OCI-LY3 (cell line): ENCODE measurements around the gene BOLL.

Experiments
- H2AFZ ChIP-seq: fragments of 200-600, 300-600 bp; shearing (Covaris generic); 2 replicates; pipeline ENCODE4 v1.6.0; 2014; ENCODE audit warnings: antibody characterized with exemption, low read depth, low read length
- H3K27ac ChIP-seq: fragments of 200-600, 300-600 bp; sonication (generic); 2 replicates; pipeline ENCODE4 v1.5.1; 2014; ENCODE audit warnings: mild to moderate bottlenecking, low read length, moderate library complexity, mixed read lengths
- H3K27me3 ChIP-seq: fragments of 200-600, 300-600 bp; sonication (generic); 2 replicates; pipeline ENCODE4 v1.6.1; 2014; ENCODE audit warnings: low read depth, low read length, mixed read lengths
- H3K36me3 ChIP-seq: fragments of 200-600, 300-600 bp; sonication (generic); replicated peaks from 2 replicates; pipeline ENCODE3; 2014; ENCODE audit warnings: low read depth, low read length, mixed read lengths
- H3K4me1 ChIP-seq: fragments of 300-600, 200-600 bp; sonication (generic); 2 replicates; pipeline ENCODE4 v1.6.1; 2014; ENCODE audit warnings: low read length, mixed read lengths
- H3K4me2 ChIP-seq: fragments of 200-600, 300-600 bp; sonication (generic); 2 replicates; pipeline ENCODE4 v1.6.1; 2014; ENCODE audit warnings: low read length, mixed read lengths
- H3K4me3 ChIP-seq: fragments of 300-600, 200-600 bp; sonication (generic); 2 replicates; pipeline ENCODE4 v1.5.1; 2014; ENCODE audit warnings: antibody characterized with exemption, mild to moderate bottlenecking, low read length, moderate library complexity
- H3K79me2 ChIP-seq: fragments of 300-600, 200-600 bp; shearing (Covaris generic); 2 replicates; pipeline ENCODE4 v1.6.1; 2014; ENCODE audit warnings: mild to moderate bottlenecking, low read length, mixed read lengths
- H3K9ac ChIP-seq: fragments of 300-600, 200-600 bp; shearing (Covaris generic); 2 replicates; pipeline ENCODE4 v1.6.0; 2014; ENCODE audit warnings: mild to moderate bottlenecking, low read length, moderate library complexity
- H3K9me3 ChIP-seq: fragments of 200-600, 300-600 bp; shearing (Covaris generic); 2 replicates; pipeline ENCODE4 v1.6.1; 2014; ENCODE audit warnings: low read length, mixed read lengths; ENCODE audit not compliant: insufficient read depth
- H4K20me1 ChIP-seq: fragments of 200-600, 300-600 bp; sonication (generic); 2 replicates; pipeline ENCODE4 v1.6.1; 2016; ENCODE audit warnings: low read length, mixed read lengths; ENCODE audit not compliant: insufficient read depth
- CTCF ChIP-seq: fragments of 200-600, 300-600 bp; sonication (generic); IDR thresholded peaks from 2 replicates; pipeline ENCODE4 v1.5.1; 2014; ENCODE audit warnings: antibody characterized with exemption, low read length, low read depth
- EZH2phosphoT487 ChIP-seq: fragments of 200-600 bp; shearing (Covaris generic); IDR thresholded peaks from 2 replicates; pipeline ENCODE4 v1.6.1; 2018; ENCODE audit warnings: antibody characterized with exemption, mixed run types, low read depth

Gene BOLL

DNA sequence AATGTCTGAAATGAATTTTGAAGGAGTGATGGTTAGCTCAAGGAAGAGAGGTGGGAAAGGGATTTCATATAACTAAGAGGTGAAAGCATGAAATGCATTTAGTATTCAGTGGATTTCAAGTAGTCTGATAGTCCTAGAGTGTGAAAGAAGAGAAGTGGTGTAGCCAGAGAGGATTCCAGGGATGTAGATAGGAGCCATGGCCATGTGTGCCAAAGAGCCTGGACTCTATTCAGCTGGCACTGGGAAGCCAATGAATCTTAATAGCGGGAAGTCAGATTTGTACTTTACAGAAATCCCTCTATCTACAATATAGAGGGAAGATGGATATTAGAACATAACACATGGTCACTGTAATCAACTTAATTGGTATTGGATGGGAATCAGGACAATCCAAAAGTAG, 8.3 kb upstream of the BOLL start:
- no peaks in the 10 kb centered on the region for H3K36me3 ChIP-seq
- H3K27me3 ChIP-seq, result no peaks in the 10 kb centered on the region
- no peak overlapping the region for H3K4me2 ChIP-seq
- TF ChIP-seq CTCF (no peak), EZH2phosphoT487 (no peak)
- no peaks in the 10 kb centered on the region for H4K20me1 ChIP-seq
- H3K79me2 ChIP-seq, result no peaks in the 10 kb centered on the region
- no peaks in the 10 kb centered on the region for H3K9me3 ChIP-seq
- no peak overlapping the region for H2AFZ ChIP-seq
- H3K27ac ChIP-seq, result no peak overlapping the region
- no peak overlapping the region for H3K4me3 ChIP-seq
- no peak overlapping the region for H3K9ac ChIP-seq
- no peaks in the 10 kb centered on the region for H3K4me1 ChIP-seq

- Histone ChIP-seq H3K4me2 (no peak overlapping the region), H3K27ac (no peak overlapping the region), H2AFZ (no peak overlapping the region), H3K79me2 (no peaks in the 10 kb centered on the region), H3K4me1 (peaks cover 6% of the 10 kb centered on the region), H3K9me3 (no peaks in the 10 kb centered on the region), H3K9ac (no peak overlapping the region), H3K36me3 (no peaks in the 10 kb centered on the region), H4K20me1 (no peaks in the 10 kb centered on the region), H3K27me3 (no peaks in the 10 kb centered on the region), H3K4me3 (no peak overlapping the region)
- TF ChIP-seq EZH2phosphoT487 (no peak), CTCF (no peak)
Measured at GRCh38 chr2:197786010-197786877, 1.1 kb upstream of the BOLL start.

DNA sequence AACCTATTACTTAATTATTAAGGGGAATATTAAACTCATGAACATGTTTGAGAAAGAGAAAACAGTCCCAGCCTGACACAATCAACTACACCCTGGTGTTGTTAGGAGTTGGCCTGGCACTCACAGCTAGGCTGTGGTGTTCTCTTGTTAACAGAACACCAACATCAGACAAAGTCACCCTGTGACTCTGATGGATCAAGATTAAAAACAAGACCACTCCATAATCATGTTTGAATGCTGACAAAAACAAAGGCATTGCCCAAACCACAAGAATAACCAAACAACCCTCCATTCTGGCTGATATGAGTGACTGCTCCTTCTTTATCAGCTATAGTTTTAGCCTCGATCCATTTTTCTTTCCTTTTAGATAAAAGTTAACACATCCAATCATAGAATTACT, 3.0 kb downstream of the BOLL start:
- H3K79me2 ChIP-seq, result no peaks in the 10 kb centered on the region
- no peaks in the 10 kb centered on the region for H3K27me3 ChIP-seq
- no peak overlapping the region for H3K9ac ChIP-seq
- no peak overlapping the region for H3K27ac ChIP-seq
- peak overlapping the region; percentile 13; the same call in 1 of the 2 replicates for H3K4me2 ChIP-seq
- H3K36me3 ChIP-seq, result no peaks in the 10 kb centered on the region
- no peak overlapping the region; the same call in 1 of the 2 replicates for H2AFZ ChIP-seq
- H3K4me3 ChIP-seq, result no peak overlapping the region
- H3K9me3 ChIP-seq, result no peaks in the 10 kb centered on the region
- H4K20me1 ChIP-seq, result no peaks in the 10 kb centered on the region
- no peak for TF ChIP-seq EZH2phosphoT487
- no peak for TF ChIP-seq CTCF
- peaks cover 6% of the 10 kb centered on the region for H3K4me1 ChIP-seq

GRCh38 chr2:197779261-197779660, 5.9 kb downstream of the BOLL start:
- Histone ChIP-seq H3K27ac (no peak overlapping the region), H3K9me3 (no peaks in the 10 kb centered on the region), H3K4me3 (no peak overlapping the region), H3K36me3 (no peaks in the 10 kb centered on the region), H3K27me3 (no peaks in the 10 kb centered on the region), H3K4me2 (no peak overlapping the region), H4K20me1 (no peaks in the 10 kb centered on the region), H3K9ac (no peak overlapping the region), H3K79me2 (no peaks in the 10 kb centered on the region), H2AFZ (no peak overlapping the region), H3K4me1 (peaks cover 6% of the 10 kb centered on the region)
- no peak for TF ChIP-seq CTCF
- TF ChIP-seq EZH2phosphoT487, result no peak
